ENCODE data around the gene MVB12B. TPM values are rescaled to one million over a fixed set of nuclear protein-coding genes. Genes with fewer than 3 reads are reported as not detected.

MVB12B gene
- total and polyA plus RNA-seq, 2 of the 8 experiments (the other 6 are each of a cell fraction or from before 2014, with no cell fraction given): 2.6 to 5.0 TPM

- no peaks in the 10 kb centered on the region; a peak in 1 of 7 replicates for H3K4me1 ChIP-seq (replicated peaks in 1 of 4; ENCODE audit: control insufficient read depth in 3 of 4, insufficient read depth in 4 of 4, low read length in 3 of 4)
- H4K20me1 ChIP-seq (replicated peaks in 1 of 2; ENCODE audit: control insufficient read depth in 1 of 2, insufficient read depth in 2 of 2, low read length in 2 of 2): no peaks in the 10 kb centered on the region
- no peak for FAIRE-seq
- TF ChIP-seq KDM4A (IDR thresholded peaks at IDR 0.05; ENCODE audit: low read depth, low read length, severe bottlenecking) (no peak), POLR2AphosphoS5 (IDR thresholded peaks at IDR 0.05; ENCODE audit: low read depth, low read length) (no peak), ASH2L (IDR thresholded peaks at IDR 0.05; ENCODE audit: low read length) (no peak), KDM5A (IDR thresholded peaks at IDR 0.05; ENCODE audit: low read length) (no peak), SP2 (IDR thresholded peaks at IDR 0.05; ENCODE audit: low read length) (no peak), SIX5 (IDR thresholded peaks at IDR 0.05; ENCODE audit: low read depth, low read length) (no peak), RNF2 (IDR thresholded peaks at IDR 0.05; ENCODE audit: borderline replicate concordance, low read depth, low read length, missing control alignments, poor library complexity, severe bottlenecking) (no peak), PHF8 (conservative IDR thresholded peaks at IDR 0.05; ENCODE audit: low read depth, low read length) (no peak), SIN3A (conservative IDR thresholded peaks at IDR 0.05 in 1 of 2, IDR thresholded peaks at IDR 0.05 in 1 of 2; ENCODE audit: low read depth in 1 of 2, low read length in 2 of 2) (no peak), CEBPB (IDR thresholded peaks at IDR 0.05; ENCODE audit: low read depth, low read length) (no peak), EP300 (IDR thresholded peaks at IDR 0.05; ENCODE audit: borderline replicate concordance in 1 of 2, low read depth in 2 of 2, low read length in 2 of 2) (no peak), YY1 (IDR thresholded peaks at IDR 0.05; ENCODE audit: low read depth, low read length) (no peak), CBX5 (IDR thresholded peaks at IDR 0.05; ENCODE audit: low read depth, low read length) (no peak), HDAC2 (IDR thresholded peaks at IDR 0.05; ENCODE audit: borderline replicate concordance in 1 of 2, low read depth in 2 of 2, low read length in 2 of 2) (no peak), SUZ12 (IDR thresholded peaks at IDR 0.05; ENCODE audit: low read length) (no peak)
These were observed 164.9 kb downstream of the MVB12B start for GRCh38 chr9:126491568-126491879.

More at GRCh38 chr9:126491568-126491879, 164.9 kb downstream of the MVB12B start:
- Histone ChIP-seq H3K27me3 (replicated peaks in 1 of 4; ENCODE audit: control insufficient read depth in 3 of 4, extremely low read depth in 1 of 4, insufficient read depth in 3 of 4, low read length in 3 of 4) (no peaks in the 10 kb centered on the region), H4K8ac (ENCODE audit: extremely low read depth, insufficient read depth, low read length) (no peak overlapping the region), H4K91ac (replicated peaks; ENCODE audit: insufficient read length, low read length) (no peak overlapping the region), H2BK120ac (replicated peaks; ENCODE audit: low read depth, low read length) (no peak overlapping the region), H3K79me1 (ENCODE audit: low read depth, low read length) (no peaks in the 10 kb centered on the region), H3K4ac (replicated peaks; ENCODE audit: insufficient read length, low read depth, low read length) (no peak overlapping the region), H3K56ac (replicated peaks; ENCODE audit: insufficient read length, low read depth, low read length) (no peak overlapping the region), H3K4me3 (ENCODE audit: extremely low read depth in 1 of 4, insufficient read depth in 2 of 4, low read depth in 3 of 4, low read length in 4 of 4) (no peak overlapping the region), H2BK20ac (ENCODE audit: low read length) (no peak overlapping the region), H3K23ac (ENCODE audit: insufficient read length) (no peak overlapping the region), H3K79me2 (ENCODE audit: control insufficient read depth in 1 of 2, insufficient read depth in 2 of 2, low read length in 2 of 2) (no peaks in the 10 kb centered on the region), H4K5ac (ENCODE audit: insufficient read length, low read depth, low read length) (no peak overlapping the region), H2BK15ac (ENCODE audit: low read length) (no peak overlapping the region), H2BK5ac (ENCODE audit: low read depth, low read length) (no peak overlapping the region), H2AK5ac (ENCODE audit: low read depth, low read length) (no peak overlapping the region), H3K9me3 (ENCODE audit: insufficient read depth in 2 of 2, low read depth in 1 of 2, low read length in 1 of 2) (no peaks in the 10 kb centered on the region), H3K14ac (ENCODE audit: insufficient read length) (no peak overlapping the region), H3K9ac (replicated peaks in 1 of 4; ENCODE audit: extremely low read depth in 1 of 4, low read depth in 3 of 4, low read length in 3 of 4) (no peak overlapping the region), H3K27ac (ENCODE audit: low read depth, low read length) (no peak overlapping the region), H3K36me3 (ENCODE audit: control insufficient read depth in 2 of 4, insufficient read depth in 4 of 4, low read length in 3 of 4) (no peaks in the 10 kb centered on the region), H3K23me2 (ENCODE audit: low read depth, low read length) (no peaks in the 10 kb centered on the region; the same call in 1 of the 2 replicates), H2BK12ac (ENCODE audit: low read depth, low read length) (no peak overlapping the region), H3K4me2 (ENCODE audit: insufficient read depth in 1 of 2, low read depth in 2 of 2, low read length in 2 of 2) (no peak overlapping the region), H2AFZ (ENCODE audit: low read length) (no peak overlapping the region), H3K18ac (ENCODE audit: extremely low read depth, low read length) (no peak overlapping the region)
- POLR2A ChIA-PET (ENCODE audit: partially characterized antibody): no interaction called here
- WGBS, 2 experiments (ENCODE audit: extremely low coverage in 1 of 2, insufficient coverage in 1 of 2, insufficient read length in 1 of 2, insufficient replicate concordance in 2 of 2, low coverage in 1 of 2, low lambda C conversion rate in 2 of 2, missing lambda C conversion rate in 1 of 2): 65% methylated on average over 3 of the region's 3 CpGs; no CpG with 5 or more reads in 1 of the 2 experiments
- DNase-seq (ENCODE audit: low read depth in 1 of 2, low spot score in 2 of 2): no peak
- CTCF ChIA-PET (ENCODE audit: partially characterized antibody): interaction anchor here (0.5 to 3.7 kb wide), 55 partner anchors 9 to 1096 kb away, joined by 3 to 50 read pairs (median 4); no protein-coding TSS in a partner anchor
